ENCODE results near the gene FGF14.

- TF ChIP-seq SUZ12 (IDR thresholded peaks at IDR 0.05; ENCODE audit: extremely low read depth, insufficient read depth, insufficient read length), result no peak
- TF ChIP-seq YY1 (IDR thresholded peaks at IDR 0.05; ENCODE audit: insufficient read depth, insufficient read length), result no peak
- no peak for TF ChIP-seq ZNF274 (IDR thresholded peaks at IDR 0.05; ENCODE audit: low read depth, low read length)
These were observed 673.8 kb downstream of the FGF14 start for GRCh38 chr13:101728021-101728420.
